Neural cell (in vitro differentiated cells): ENCODE data around the gene ADAM10. TPM values are rescaled to one million over a fixed set of nuclear protein-coding genes. Genes with fewer than 3 reads are reported as not detected.

ENCODE experiments used
- H2AFZ ChIP-seq: fragments of 200-600, 300-800 bp; sonication (generic), shearing (Covaris generic); 2 replicates; pipeline ENCODE4 v1.6.0; 2014; ENCODE audit warnings: low read depth, mild to moderate bottlenecking, antibody characterized with exemption, low read length, moderate library complexity
- H3F3A ChIP-seq: fragments of 200-600 bp; shearing (Covaris generic); 2 replicates; pipeline ENCODE4 v1.6.1; 2016; ENCODE audit warnings: mild to moderate bottlenecking, moderate library complexity, mixed read lengths, antibody characterized with exemption, low read length; ENCODE audit not compliant: insufficient read depth, poor library complexity, severe bottlenecking
- H3K27ac ChIP-seq: fragments of 200-600, 300-800 bp; sonication (generic), shearing (Covaris generic); 2 replicates; pipeline ENCODE4 v1.5.1; 2014; ENCODE audit warnings: mild to moderate bottlenecking, low read length, moderate library complexity
- H3K27me3 ChIP-seq: fragments of 300-800, 200-600 bp; sonication (generic), shearing (Covaris generic); 2 replicates; pipeline ENCODE4 v1.6.0; 2014; ENCODE audit warnings: mild to moderate bottlenecking, low read depth, low read length, moderate library complexity; ENCODE audit not compliant: insufficient read depth
- H3K36me3 ChIP-seq: fragments of 300-800, 200-600 bp; sonication (generic), shearing (Covaris generic); 2 replicates; pipeline ENCODE4 v1.5.1; 2014; ENCODE audit warnings: mild to moderate bottlenecking, antibody characterized with exemption, low read length, moderate library complexity; ENCODE audit not compliant: insufficient read depth
- H3K4me2 ChIP-seq: fragments of 300-800, 200-600 bp; sonication (generic), shearing (Covaris generic); 2 replicates; pipeline ENCODE4 v1.6.0; 2014; ENCODE audit warnings: mild to moderate bottlenecking, low read length
- H3K4me3 ChIP-seq: fragments of 300-800, 200-600 bp; sonication (generic), shearing (Covaris generic); 2 replicates; pipeline ENCODE4 v1.5.1; 2014; ENCODE audit warnings: mild to moderate bottlenecking, low read length, moderate library complexity
- H3K79me2 ChIP-seq: fragments of 200-600 bp; shearing (Covaris generic); replicated peaks from 2 replicates; pipeline ENCODE4 v1.6.0; 2014; ENCODE audit warnings: mild to moderate bottlenecking, low read length, moderate library complexity; ENCODE audit not compliant: insufficient read depth
- H3K9ac ChIP-seq: fragments of 300-800, 200-600 bp; sonication (generic), shearing (Covaris generic); 2 replicates; pipeline ENCODE4 v1.6.1; 2016; ENCODE audit warnings: mild to moderate bottlenecking, low read length, mixed read lengths
- H3K9me2 ChIP-seq: fragments of 200-600 bp; shearing (Covaris generic); 2 replicates; pipeline ENCODE4 v1.6.1; 2016; ENCODE audit warnings: mild to moderate bottlenecking, low read length, mixed read lengths; ENCODE audit not compliant: insufficient read depth
- H3K9me3 ChIP-seq: fragments of 200-600, 300-800 bp; sonication (generic), shearing (Covaris generic); 2 replicates; pipeline ENCODE4 v1.6.1; 2016; ENCODE audit warnings: mild to moderate bottlenecking, mixed run types, low read length, moderate library complexity, mixed read lengths
- H4K20me1 ChIP-seq: fragments of 200-600 bp; shearing (Covaris generic); 2 replicates; pipeline ENCODE4 v1.6.1; 2016; ENCODE audit warnings: mild to moderate bottlenecking, mixed run types; ENCODE audit not compliant: insufficient read depth
- EP300 ChIP-seq: fragments of 450-650 bp; conservative IDR thresholded peaks from 2 replicates; pipeline ENCODE4 v1.6.1; 2014; ENCODE audit warnings: antibody characterized with exemption, mild to moderate bottlenecking, moderate library complexity; ENCODE audit not compliant: poor library complexity, severe bottlenecking
- EZH2 ChIP-seq: fragments of 200-600, 300-800 bp; shearing (Covaris generic), sonication (generic); IDR thresholded peaks from 2 replicates; pipeline ENCODE4 v1.6.1; 2014; ENCODE audit warnings: antibody characterized with exemption, low read length, borderline replicate concordance, mild to moderate bottlenecking; ENCODE audit not compliant: insufficient read depth, poor library complexity, severe bottlenecking
- MXI1 ChIP-seq: fragments of 450-650 bp; conservative IDR thresholded peaks from 2 replicates; pipeline ENCODE4 v1.6.1; 2014; ENCODE audit warnings: antibody characterized with exemption, mild to moderate bottlenecking; ENCODE audit not compliant: poor library complexity, severe bottlenecking
- POLR2AphosphoS5 ChIP-seq: IDR thresholded peaks from 2 replicates; pipeline ENCODE4 v1.6.1; 2012
- RAD21 ChIP-seq: fragments of 450-650 bp; conservative IDR thresholded peaks from 2 replicates; pipeline ENCODE4 v1.6.1; 2014; ENCODE audit warnings: antibody characterized with exemption, mild to moderate bottlenecking, moderate library complexity
- REST ChIP-seq: IDR thresholded peaks from 2 replicates; pipeline ENCODE4 v1.6.1; 2012; ENCODE audit warnings: borderline replicate concordance
- SMC3 ChIP-seq: fragments of 450-650 bp; conservative IDR thresholded peaks from 2 replicates; pipeline ENCODE4 v1.6.1; 2014; ENCODE audit warnings: antibody characterized with exemption, mild to moderate bottlenecking, moderate library complexity; ENCODE audit not compliant: poor library complexity
- TAF1 ChIP-seq: IDR thresholded peaks from 2 replicates; pipeline ENCODE4 v1.6.1; 2012; ENCODE audit warnings: low read depth
- polyA plus RNA-seq: library from polyadenylated mRNA; depleted of rRNA; stranded (reverse); fragments of >200 nt; gene quantifications from 2 replicates; pipeline ENCODE4 v1.2.3, GENCODE V29; 2014
- TF ChIP-seq, protein P1 (sequence below): fragments of 450-650 bp; IDR thresholded peaks from 2 replicates; pipeline ENCODE4 v1.5.1; 2014; ENCODE audit warnings: antibody characterized with exemption, mild to moderate bottlenecking, moderate library complexity; ENCODE audit not compliant: poor library complexity, severe bottlenecking

The ADAM10 gene
- polyA plus RNA-seq, 1 donor from 2014 or later = 66.3 TPM

- Histone ChIP-seq H3K9me3 (no peaks in the 10 kb centered on the region), H2AFZ (no peak overlapping the region), H3K9me2 (no peaks in the 10 kb centered on the region), H3K4me2 (no peak overlapping the region), H3K79me2 (no peaks in the 10 kb centered on the region), H3F3A (no peaks in the 10 kb centered on the region), H3K27ac (no peak overlapping the region), H3K27me3 (no peaks in the 10 kb centered on the region), H3K36me3 (no peaks in the 10 kb centered on the region), H4K20me1 (no peaks in the 10 kb centered on the region), H3K9ac (no peak overlapping the region), H3K4me3 (no peak overlapping the region)
- no peak for TF ChIP-seq POLR2AphosphoS5
- TF ChIP-seq EP300 = no peak
- TF ChIP-seq RAD21 = no peak
- no peak for TF ChIP-seq REST
- no peak for TF ChIP-seq MXI1
- no peak for TF ChIP-seq EZH2
- TF ChIP-seq TAF1 = no peak
- TF ChIP-seq, protein P1, sequence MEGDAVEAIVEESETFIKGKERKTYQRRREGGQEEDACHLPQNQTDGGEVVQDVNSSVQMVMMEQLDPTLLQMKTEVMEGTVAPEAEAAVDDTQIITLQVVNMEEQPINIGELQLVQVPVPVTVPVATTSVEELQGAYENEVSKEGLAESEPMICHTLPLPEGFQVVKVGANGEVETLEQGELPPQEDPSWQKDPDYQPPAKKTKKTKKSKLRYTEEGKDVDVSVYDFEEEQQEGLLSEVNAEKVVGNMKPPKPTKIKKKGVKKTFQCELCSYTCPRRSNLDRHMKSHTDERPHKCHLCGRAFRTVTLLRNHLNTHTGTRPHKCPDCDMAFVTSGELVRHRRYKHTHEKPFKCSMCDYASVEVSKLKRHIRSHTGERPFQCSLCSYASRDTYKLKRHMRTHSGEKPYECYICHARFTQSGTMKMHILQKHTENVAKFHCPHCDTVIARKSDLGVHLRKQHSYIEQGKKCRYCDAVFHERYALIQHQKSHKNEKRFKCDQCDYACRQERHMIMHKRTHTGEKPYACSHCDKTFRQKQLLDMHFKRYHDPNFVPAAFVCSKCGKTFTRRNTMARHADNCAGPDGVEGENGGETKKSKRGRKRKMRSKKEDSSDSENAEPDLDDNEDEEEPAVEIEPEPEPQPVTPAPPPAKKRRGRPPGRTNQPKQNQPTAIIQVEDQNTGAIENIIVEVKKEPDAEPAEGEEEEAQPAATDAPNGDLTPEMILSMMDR = no peak
- TF ChIP-seq SMC3 = no peak
Measured at GRCh38 chr15:58559904-58560588, 189.5 kb downstream of the ADAM10 start.

DNA sequence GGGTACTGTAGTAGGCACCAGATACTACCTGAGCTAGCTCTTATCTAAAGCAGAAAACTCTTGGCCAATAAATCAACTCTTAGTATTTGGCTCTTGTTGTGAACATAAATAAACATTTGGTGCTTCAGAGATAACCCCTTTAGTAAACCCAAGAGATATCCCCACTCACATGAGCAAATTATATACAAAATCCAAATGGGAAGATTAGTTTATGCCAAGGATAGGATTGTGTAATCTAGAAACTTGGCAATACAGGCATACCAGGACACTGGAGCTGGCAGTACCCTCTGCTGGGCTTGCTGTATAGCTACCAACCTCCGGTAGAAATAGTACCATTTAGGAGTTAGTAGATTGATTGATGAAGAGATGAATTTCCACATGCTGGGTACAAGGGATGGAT is 190.7 kb downstream of the ADAM10 start:
- Histone ChIP-seq H3F3A (no peaks in the 10 kb centered on the region), H3K79me2 (no peaks in the 10 kb centered on the region), H3K9me2 (no peaks in the 10 kb centered on the region), H3K4me3 (no peak overlapping the region), H3K27me3 (no peaks in the 10 kb centered on the region), H4K20me1 (no peaks in the 10 kb centered on the region), H3K4me2 (no peak overlapping the region), H3K36me3 (no peaks in the 10 kb centered on the region), H2AFZ (no peak overlapping the region), H3K9me3 (no peaks in the 10 kb centered on the region), H3K27ac (no peak overlapping the region), H3K9ac (no peak overlapping the region)
- TF ChIP-seq EZH2 = no peak
- no peak for TF ChIP-seq POLR2AphosphoS5
- TF ChIP-seq EP300 = no peak
- no peak for TF ChIP-seq TAF1
- no peak for TF ChIP-seq RAD21
- TF ChIP-seq SMC3 = no peak
- TF ChIP-seq MXI1 = no peak
- TF ChIP-seq, protein P1 = no peak
- TF ChIP-seq REST = no peak
